WERI-Rb-1 (cell line): Measurements from ENCODE around the gene AFF3.

Experiments used
- DNase-seq: peaks from one replicate; pipeline ENCODE4 v3.0.0-alpha.2; 2020
- H3K27ac ChIP-seq: fragments of 250-450 bp; sonication (Bioruptor Pico); 2 replicates; pipeline ENCODE4 v1.5.1; 2020; ENCODE audit warnings: mild to moderate bottlenecking, moderate library complexity
- H3K27me3 ChIP-seq: fragments of 250-450 bp; sonication (Bioruptor Pico); 2 replicates; pipeline ENCODE4 v1.5.1; 2021; ENCODE audit warnings: mild to moderate bottlenecking, low read depth, moderate library complexity; ENCODE audit not compliant: insufficient read depth, severe bottlenecking
- H3K36me3 ChIP-seq: fragments of 250-450 bp; sonication (Bioruptor Pico); 2 replicates; pipeline ENCODE4 v1.5.1; 2020; ENCODE audit warnings: mild to moderate bottlenecking, moderate library complexity
- H3K4me3 ChIP-seq: 2 replicates; pipeline ENCODE4 v1.5.1; 2011; ENCODE audit warnings: low read depth, mild to moderate bottlenecking, control low read depth, low read length
- H3K9me3 ChIP-seq: fragments of 250-450 bp; sonication (Bioruptor Pico); 2 replicates; pipeline ENCODE4 v1.5.1; 2021; ENCODE audit warnings: mild to moderate bottlenecking, moderate library complexity; ENCODE audit not compliant: severe bottlenecking
- TF ChIP-seq, protein P1 (sequence below): IDR thresholded peaks from 2 replicates; pipeline ENCODE4 v1.5.1; 2011; ENCODE audit warnings: low read depth, mild to moderate bottlenecking, control low read depth, inconsistent platforms, low read length

The AFF3 gene

GRCh38 chr2:99700482-99701398, 441.6 kb downstream of the AFF3 start:
- TF ChIP-seq, protein P1, sequence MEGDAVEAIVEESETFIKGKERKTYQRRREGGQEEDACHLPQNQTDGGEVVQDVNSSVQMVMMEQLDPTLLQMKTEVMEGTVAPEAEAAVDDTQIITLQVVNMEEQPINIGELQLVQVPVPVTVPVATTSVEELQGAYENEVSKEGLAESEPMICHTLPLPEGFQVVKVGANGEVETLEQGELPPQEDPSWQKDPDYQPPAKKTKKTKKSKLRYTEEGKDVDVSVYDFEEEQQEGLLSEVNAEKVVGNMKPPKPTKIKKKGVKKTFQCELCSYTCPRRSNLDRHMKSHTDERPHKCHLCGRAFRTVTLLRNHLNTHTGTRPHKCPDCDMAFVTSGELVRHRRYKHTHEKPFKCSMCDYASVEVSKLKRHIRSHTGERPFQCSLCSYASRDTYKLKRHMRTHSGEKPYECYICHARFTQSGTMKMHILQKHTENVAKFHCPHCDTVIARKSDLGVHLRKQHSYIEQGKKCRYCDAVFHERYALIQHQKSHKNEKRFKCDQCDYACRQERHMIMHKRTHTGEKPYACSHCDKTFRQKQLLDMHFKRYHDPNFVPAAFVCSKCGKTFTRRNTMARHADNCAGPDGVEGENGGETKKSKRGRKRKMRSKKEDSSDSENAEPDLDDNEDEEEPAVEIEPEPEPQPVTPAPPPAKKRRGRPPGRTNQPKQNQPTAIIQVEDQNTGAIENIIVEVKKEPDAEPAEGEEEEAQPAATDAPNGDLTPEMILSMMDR = no peak
- no peaks in the 10 kb centered on the region for H3K9me3 ChIP-seq
- H3K27ac ChIP-seq = no peak overlapping the region
- H3K27me3 ChIP-seq = no peaks in the 10 kb centered on the region
- no peak overlapping the region for H3K4me3 ChIP-seq
- no peak for DNase-seq
- no peaks in the 10 kb centered on the region for H3K36me3 ChIP-seq

DNA sequence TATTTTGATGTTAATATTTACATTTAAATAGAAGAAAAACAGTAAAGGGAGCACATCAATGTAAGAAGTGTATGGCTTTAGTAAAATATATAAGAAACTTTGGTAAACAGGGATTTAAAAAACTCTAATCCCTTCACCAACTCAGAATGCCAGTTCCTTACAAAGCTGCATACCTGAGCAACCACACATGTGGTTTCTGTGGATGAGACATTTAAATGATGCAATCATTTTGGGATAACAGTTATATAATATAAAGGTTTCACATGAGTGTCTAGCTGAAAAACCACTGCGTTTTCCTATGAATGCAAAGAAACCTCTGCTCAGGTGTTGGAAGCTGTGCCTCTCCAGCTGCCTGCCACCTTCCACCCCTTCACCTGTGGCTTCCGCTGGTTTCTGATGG, 443.5 kb downstream of the AFF3 start:
- Histone ChIP-seq H3K27ac (no peak overlapping the region), H3K9me3 (no peaks in the 10 kb centered on the region), H3K36me3 (no peaks in the 10 kb centered on the region), H3K4me3 (no peak overlapping the region), H3K27me3 (no peaks in the 10 kb centered on the region)
- no peak for DNase-seq
- TF ChIP-seq, protein P1 = no peak

GRCh38 chr2:99697811-99698568, 444.4 kb downstream of the AFF3 start:
- Histone ChIP-seq H3K4me3 (no peak overlapping the region), H3K27me3 (no peaks in the 10 kb centered on the region), H3K9me3 (no peaks in the 10 kb centered on the region), H3K27ac (no peak overlapping the region), H3K36me3 (no peaks in the 10 kb centered on the region)
- TF ChIP-seq, protein P1 = no peak
- no peak for DNase-seq

DNA sequence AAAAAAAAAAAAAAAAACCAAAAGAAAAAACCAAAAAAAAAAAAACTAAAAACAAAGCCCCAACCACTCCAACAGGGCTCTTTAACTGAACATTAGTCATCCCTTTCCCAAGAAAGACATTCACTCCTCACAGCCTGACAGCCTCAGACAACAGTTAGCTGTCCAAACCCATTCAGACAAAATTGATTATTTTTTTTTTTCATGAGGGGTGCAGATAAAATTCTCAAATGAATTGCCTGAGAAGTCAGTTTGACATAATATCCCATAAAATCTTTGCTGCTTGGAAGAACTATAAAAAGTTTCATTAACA, 446.5 kb downstream of the AFF3 start:
- TF ChIP-seq, protein P1 = no peak
- Histone ChIP-seq H3K36me3 (no peaks in the 10 kb centered on the region), H3K4me3 (no peak overlapping the region), H3K27me3 (no peaks in the 10 kb centered on the region), H3K27ac (no peak overlapping the region), H3K9me3 (no peaks in the 10 kb centered on the region)
- no peak for DNase-seq

GRCh38 chr2:99695130-99695943, 447.1 kb downstream of the AFF3 start:
- no peak overlapping the region for H3K4me3 ChIP-seq
- no peak overlapping the region for H3K27ac ChIP-seq
- DNase-seq = no peak
- no peaks in the 10 kb centered on the region for H3K36me3 ChIP-seq
- no peaks in the 10 kb centered on the region for H3K27me3 ChIP-seq
- TF ChIP-seq, protein P1 = no peak
- no peaks in the 10 kb centered on the region for H3K9me3 ChIP-seq
